22Rv1 (cell line): ENCODE results near the gene KRTAP4-16.
"Not testable (repeated sequence)": the region's sequence is repeated elsewhere in the genome, so short reads cannot be mapped to it uniquely, and the experiment has no call there.

Experiments used
- CTCF ChIP-seq: fragments of 450-650 bp; IDR thresholded peaks from 2 replicates; pipeline ENCODE4 v1.5.1; 2017; ENCODE audit warnings: mild to moderate bottlenecking
- ZFX ChIP-seq: fragments of 450-650 bp; IDR thresholded peaks from 2 replicates; pipeline ENCODE4 v1.6.1; 2017; ENCODE audit warnings: antibody characterized with exemption, borderline replicate concordance

- TF ChIP-seq CTCF, ZFX: not testable (repeated sequence)
Observed at GRCh38 chr17:41104386-41105038, 2.5 kb upstream of the KRTAP4-16 start.
